ENCODE results near the gene SRSF3.
"Not testable (repeated sequence)": the region's sequence is repeated elsewhere in the genome, so short reads cannot be mapped to it uniquely, and the experiment has no call there.

The SRSF3 gene

DNA sequence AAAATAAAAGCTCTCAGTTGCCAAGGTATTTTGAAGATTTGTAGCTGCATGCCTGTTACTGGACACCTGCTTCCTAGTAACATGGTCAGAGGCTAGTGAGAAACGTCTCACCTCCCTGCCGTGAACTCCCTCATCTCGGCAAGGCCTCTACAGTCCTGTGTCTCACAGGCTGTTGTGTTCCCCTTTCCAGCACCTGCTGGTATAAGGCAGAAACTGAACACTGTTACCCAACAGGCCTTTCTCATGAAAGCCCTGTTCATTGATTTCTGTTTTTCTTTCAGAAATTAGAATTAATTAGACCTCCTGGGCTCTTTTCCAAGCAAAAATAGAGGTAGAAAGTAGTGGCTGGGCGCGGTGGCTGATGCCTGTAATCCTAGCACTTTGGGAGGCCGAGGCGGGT, 17.6 kb upstream of the SRSF3 start:
- no peak for DNase-seq

DNA sequence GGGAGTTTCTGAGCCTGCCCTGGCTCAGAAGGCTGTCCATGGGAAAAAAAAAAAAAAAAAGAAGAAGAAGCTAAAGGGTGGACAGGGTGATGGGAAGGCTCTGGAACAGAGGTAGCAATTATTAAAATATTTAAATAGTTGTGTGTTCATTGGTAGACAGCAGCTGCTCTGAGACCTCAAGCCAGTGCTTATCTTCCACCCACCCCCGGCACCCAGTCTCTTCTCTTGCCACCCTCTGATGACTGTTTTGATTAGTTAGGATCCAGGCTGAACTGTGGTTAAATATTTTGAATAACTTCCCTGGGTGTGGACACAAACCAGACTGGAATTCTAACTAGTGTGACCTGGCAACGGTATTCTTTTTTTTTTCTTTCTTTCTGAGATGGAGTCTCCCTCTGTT, 16.9 kb upstream of the SRSF3 start:
- no peak for DNase-seq

DNA sequence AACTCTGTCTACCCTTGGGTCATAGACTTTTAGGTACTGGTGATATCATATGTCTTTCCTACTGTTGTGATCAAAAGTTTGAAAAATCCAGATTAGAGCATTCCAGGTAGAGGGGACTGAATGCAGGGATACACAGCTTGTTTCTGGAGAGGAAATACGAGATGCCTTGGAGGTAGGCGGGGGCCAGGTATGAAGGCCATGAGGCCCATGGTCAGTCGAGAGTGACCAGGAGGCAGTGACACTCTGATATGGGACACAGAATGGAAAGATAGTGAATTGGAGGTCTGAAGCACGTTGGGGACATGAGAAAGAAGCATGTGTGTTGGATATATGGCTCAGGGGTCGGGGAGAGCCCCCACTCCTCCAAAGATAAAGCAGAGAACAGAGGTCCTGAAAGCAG, 16.1 kb upstream of the SRSF3 start:
- DNase-seq, result no peak

DNA sequence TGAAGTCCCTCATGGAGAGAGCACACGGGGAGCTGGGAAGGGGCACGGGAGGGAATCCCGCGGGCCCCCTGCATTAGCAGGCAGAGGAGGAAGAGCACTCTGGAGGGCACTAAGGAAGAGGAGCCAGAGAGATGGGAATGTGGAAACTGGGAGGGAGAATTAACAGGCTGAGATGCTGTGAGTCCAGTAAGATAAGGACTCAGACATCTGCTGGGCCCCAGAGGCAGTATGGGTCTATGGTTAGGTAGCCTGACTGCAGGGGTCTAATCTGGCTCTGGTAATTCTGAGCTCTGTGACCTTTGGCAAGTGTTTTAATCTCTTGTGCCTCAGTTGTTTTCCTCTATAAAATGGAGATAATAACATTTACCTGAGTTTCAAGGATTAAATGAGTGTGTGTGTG, 15.7 kb upstream of the SRSF3 start:
- no peak for DNase-seq

DNA sequence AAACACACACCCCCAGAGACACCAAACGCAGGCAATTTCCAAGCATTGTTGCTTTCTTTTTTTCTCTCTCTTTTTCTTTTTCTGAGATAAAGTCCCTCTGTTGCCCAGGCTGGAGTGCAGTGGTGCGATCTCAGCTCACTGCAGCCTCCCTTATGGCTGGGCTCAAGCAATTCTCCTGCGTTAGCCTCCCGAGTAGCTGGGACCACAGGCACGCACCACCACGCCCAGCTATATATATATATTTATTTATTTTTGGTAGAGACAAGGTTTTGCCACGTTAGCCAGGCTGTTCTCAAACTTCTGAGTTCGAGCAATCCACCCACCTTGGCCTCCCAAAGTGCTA, 14.0 kb upstream of the SRSF3 start:
- no peak for DNase-seq

DNA sequence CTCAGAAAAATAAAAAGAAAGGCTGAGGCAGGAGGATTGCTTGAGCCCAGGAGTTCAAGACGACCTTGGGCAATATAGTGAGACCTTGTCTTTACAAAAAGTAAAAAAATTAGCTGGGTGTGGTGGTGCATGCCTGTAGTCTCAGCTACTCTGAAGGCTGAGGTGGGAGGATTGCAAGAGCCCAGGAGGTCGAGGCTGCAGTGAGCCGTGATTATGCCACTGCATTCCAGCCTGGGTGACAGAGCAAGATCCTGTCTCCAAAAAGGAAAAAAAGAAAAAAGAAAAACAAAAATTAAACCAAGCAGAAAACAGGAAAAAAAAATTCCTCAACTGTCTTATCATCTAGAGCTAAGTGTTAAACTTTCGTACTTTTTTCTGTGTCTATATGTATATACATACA, 12.4 kb upstream of the SRSF3 start:
- no peak for DNase-seq

DNA sequence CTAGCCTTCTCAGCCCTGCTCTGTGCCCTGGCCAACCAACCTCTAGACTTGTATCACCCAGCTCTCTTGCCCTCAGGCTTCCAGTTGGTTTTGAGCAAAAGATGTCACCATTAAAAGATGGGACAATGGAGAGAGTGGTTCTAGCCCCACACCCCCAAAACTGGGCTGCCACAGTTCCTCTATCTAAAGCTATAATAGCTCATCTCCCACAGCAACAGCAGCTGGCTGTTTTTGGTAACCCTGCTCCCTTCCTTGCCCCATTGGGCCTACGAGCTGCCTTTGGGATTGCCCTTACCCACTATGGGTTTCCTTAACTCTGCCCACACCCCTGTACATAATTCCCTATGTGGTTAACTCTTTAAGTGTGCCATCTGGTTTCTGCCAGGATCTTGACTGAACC, 7.6 kb upstream of the SRSF3 start:
- DNase-seq, result no peak

DNA sequence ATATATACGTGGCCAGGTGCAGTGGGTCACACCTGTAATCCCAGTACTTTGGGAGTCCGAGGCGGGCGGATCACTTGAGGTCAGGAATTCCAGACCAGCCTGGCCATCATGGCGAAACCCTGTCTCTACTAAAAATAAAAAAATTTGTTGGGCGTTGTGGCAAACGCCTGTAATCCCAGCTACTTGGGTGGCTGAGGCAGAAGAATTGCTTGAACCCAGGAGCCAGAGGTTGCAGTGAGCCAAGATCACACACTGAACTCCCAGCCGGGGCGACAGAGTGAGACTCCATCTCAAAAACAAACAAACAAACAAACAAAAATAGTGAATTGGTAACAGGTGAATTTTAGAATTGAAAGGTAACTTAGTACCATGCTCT, 5.1 kb upstream of the SRSF3 start:
- not testable (repeated sequence) for DNase-seq

DNA sequence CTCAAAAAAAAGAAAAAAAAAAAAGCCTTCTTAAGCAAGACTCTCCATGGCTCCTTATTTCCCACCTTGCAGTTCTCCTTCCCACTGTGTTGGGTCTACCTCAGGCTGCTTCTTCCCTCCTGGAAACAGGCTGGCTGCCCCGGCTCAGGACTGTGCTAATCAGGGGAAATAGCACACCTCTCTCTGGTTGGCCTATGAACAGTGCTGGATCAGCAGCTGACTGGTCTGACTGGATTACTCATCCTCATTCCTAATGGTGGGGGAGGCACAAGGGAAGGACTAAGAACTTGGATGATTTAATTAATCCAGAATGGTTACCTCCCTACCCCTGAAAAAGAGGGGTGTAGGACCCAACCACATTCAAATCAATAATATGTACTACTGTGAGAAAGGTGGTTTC, 3.9 kb upstream of the SRSF3 start:
- no peak for DNase-seq

DNA sequence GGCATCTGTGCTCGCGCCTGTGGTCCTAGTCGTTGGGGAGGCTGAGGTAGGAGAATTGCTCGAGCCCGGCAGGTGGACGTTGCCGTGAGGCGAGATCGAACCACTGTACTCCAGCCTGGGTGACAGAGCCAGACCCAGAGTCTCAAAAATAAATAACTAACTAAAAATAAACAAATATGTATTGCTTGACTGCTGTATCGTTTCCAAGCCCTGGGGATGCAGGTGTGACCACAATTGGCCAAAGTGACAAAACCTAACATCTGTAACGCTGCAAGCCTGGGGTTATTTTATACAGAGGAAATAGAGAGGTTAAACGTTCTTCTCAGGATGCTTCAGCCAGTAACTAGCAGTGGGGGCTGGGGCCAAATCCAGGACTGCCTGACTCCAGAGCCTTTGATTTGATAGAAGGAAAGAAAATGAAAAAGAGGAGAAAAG, 1.9 kb upstream of the SRSF3 start:
- DNase-seq, result no peak

DNA sequence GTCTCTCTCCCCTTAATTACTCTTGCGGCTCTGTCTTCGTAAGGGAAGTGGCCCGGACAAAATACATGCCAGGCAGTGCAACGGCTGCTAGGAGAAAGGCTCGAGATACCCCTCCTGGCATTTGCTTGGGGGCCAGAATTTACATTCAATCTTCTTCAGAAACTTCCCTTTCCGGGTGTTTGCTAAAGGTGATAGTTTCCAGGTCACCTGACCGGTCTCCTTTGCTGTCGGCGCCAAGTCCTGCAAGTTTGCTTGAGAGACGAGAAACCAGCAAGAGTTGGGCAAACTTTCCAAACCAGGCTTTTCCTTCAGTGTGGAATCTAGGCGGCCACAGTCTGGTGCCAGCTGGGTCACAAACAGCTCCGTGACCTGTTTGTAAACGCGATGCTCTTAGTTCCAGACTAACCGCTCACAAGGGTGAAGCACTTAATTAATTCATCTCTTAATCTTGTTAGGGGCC, 563 bp upstream of the SRSF3 start:
- peak; percentile 64 for DNase-seq

DNA sequence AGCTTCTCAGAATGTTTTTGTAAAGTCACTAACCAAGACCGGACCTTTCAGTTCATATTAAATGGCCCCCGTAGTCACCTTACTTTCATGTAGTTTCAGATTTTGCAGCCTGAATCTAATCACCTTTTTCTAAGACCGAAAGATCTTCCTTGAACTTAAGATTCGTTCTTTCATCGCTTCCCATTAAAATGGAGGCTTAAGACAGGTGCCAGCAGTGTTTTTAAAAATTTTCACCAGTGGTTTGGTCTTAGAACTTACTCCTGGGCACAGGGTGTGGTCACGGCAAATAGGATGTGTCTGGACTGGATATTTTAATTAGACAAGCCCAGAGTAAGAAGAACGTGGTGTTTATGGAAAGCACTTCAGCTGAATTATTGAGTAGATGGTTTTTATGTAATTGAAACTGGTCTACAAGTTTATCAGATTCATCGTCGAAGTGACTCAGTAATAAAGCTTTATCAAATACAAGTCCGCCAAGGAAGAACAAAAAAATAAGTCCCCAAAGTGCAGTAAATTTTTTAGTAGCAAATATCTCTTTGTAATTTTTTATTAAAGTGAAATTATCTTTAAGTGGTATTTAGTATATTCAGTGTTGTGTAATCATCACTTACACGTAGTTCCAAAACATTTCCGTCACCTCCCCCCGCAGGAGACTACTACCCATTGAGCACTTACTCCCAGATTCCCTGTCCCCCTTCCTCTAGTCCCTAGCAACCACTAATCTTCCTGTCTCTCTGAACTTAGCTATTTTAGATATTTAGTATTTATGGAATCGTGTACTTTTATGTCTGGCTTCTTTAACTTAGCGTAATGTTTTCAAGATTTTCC, 868 bp downstream of the SRSF3 start:
- peak; percentile 31 for DNase-seq

DNA sequence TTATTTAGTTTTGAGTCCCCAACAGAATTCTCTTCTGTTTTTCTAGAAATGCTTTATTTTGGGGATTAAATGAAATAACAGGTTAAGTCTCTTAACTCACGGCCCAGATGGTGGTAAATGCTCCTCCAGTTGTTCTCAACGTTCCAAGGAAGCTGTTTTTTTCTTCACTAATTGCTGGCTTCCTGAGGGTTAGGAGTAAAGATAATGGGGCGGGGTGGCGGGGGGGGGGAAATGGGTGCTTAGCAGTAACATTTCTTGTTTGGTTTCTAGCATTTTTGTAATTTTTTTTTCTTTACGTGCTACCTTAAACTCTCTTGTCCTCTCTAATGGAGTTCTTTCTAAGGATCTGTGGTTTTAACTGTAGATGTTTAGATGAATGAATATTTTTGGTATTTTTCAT, 2.2 kb downstream of the SRSF3 start:
- no peak for DNase-seq

DNA sequence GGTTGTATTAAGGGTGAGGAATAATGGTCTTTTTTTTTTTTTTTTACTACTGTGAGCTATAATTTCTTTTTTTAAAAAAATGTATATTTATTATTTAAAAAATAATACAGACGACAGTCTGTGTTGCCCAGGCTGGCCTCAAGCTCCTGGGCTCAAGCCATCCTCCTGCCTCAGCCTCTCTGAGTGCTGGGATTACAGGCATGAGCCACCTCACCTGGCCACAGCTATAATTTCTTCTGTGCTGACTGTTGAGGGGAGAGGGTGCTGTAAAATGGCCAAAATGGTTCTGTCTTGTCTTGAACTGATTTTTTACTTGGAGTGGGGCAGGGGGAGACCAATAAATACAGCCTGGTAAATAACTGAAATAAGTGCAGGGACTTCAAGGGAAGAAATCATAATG, 3.6 kb downstream of the SRSF3 start:
- DNase-seq, result no peak

DNA sequence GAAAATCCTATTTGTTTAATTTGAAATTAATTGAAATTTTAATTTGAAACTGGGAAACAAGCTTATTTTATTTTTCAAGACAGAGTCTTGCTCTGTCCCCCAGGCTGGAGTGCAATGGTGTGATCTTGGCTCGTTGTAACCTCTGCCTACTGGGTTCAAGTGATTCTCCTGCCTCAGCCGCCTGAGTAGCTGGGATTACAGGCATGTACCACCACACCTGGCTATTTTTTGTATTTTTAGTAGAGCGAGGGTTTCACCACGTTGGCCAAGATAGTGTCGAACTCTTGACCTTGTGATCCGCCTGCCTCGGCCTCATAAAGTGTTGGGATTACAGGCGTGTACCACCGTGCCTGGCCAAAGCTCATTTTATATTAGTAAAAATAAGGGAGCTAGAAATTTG, 4.2 kb downstream of the SRSF3 start:
- DNase-seq, result no peak

DNA sequence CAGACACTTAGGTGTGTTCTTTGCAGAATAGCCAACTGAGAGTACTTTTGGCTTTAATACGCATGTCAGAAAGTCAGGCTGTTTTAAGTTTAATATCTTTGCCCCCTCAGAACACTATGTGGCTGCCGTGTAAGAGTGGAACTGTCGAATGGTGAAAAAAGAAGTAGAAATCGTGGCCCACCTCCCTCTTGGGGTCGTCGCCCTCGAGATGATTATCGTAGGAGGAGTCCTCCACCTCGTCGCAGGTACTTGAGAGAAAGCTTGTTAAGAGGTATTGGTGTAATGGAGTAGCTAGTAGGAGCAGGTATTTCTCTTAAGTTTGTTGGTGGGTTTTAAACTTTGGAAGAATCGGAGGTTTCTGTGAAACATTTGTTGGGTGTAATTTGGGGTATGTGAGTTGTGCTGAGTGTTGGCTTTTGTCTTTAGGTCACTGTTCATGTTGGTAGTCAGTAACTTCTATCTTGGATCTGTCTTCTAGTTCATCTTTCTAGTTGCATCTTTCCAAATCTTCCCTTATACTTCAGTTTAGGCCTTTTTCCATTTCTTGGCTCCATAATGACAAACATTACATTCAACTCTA, 4.7 kb downstream of the SRSF3 start:
- DNase-seq, result no peak

DNA sequence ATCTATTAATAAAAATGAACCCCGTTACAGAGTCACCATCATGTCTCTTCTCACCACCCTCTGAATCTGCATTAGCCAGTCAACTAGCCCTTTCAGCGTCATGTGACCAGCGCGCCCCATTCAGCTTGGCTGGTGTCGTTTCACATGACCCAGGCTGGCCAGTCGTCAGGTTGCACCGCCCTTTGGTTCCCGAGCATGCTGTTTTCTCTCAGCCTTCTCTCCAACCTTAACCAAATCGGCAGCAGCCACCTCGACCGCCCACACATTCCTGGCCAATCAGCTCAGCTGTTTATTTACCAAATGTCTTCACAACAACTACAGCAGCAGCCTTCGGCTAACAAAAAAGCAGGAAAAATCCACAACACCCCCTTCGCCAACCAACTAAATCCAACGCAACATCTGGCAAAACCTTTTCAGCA, 5.6 kb downstream of the SRSF3 start:
- DNase-seq, result no peak

DNA sequence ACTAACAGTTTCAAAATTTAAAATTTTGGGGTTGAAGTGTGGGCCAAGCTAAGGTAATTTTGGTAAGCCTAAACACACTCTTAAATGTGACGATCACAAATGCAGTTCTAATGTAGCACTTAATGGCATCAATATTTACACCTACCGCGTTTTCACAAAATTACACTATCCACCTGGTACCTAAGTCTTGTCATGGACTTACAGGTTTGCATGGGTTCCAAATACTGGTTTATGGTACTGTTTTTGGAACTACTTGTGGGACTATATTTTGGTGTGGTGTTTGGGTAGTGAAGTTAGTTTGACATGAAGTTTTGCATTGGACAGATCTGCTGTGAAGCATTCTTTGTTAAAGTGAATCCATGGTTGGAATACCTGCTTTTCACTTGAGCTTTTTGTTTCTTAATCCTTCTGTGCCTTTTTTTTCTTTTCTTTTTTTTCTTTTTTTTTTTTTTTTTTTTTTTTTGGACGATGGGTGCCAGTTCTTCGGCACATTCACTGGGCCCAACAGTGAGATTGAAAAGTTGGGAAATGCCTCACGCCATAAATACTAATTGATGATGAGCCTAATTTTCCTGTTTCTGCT, 6.5 kb downstream of the SRSF3 start:
- no peak for DNase-seq

DNA sequence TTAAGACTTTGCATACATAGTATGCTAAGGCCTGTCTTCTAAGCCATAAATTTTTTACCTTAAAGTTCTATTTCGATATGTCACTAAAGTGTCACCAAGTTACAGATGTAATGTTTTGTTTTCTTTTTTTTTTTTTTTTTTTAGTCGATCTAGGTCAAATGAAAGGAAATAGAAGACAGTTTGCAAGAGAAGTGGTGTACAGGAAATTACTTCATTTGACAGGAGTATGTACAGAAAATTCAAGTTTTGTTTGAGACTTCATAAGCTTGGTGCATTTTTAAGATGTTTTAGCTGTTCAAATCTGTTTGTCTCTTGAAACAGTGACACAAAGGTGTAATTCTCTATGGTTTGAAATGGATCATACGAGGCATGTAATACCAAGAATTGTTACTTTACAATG, 7.7 kb downstream of the SRSF3 start:
- DNase-seq, result not testable (repeated sequence)

DNA sequence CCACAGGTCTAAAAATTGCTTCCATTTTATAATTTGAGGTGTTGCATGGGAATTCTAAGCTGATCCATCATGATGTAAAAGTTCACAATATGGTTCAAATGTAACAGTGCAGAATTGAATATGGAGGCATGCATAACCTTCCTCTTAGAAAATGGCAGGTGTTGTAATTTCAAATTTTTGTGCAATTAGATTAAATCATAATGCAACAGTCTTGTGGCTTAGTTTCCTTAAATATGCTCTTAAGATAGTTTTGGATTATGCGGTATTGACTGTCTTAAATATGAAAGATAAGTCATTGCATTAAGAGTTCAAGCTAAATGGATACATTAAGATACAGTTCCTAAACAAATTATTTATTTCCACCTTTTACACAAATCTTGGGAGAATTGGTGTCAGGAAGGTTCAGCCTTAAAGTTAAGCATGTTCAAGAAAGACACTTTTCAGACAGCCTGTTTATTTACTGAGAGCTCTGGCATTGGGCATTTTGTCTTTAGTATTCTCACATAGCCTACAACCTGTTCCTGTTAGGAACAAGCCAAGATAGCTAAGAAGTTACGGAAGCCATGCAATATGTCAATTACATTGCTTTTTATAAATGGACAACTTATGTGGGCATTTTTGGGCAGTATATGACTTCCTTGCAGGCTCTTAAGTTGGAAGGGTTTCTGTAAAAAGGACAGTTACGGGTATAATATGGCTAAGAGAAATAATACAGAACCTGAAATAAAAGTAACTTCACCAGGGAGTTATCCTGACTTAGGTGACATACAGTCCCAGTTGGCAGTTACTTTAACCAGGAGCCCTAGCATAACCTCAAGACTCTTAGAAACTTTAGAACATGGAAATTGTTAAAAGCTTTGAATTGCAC, 9.3 kb downstream of the SRSF3 start:
- DNase-seq, result no peak

DNA sequence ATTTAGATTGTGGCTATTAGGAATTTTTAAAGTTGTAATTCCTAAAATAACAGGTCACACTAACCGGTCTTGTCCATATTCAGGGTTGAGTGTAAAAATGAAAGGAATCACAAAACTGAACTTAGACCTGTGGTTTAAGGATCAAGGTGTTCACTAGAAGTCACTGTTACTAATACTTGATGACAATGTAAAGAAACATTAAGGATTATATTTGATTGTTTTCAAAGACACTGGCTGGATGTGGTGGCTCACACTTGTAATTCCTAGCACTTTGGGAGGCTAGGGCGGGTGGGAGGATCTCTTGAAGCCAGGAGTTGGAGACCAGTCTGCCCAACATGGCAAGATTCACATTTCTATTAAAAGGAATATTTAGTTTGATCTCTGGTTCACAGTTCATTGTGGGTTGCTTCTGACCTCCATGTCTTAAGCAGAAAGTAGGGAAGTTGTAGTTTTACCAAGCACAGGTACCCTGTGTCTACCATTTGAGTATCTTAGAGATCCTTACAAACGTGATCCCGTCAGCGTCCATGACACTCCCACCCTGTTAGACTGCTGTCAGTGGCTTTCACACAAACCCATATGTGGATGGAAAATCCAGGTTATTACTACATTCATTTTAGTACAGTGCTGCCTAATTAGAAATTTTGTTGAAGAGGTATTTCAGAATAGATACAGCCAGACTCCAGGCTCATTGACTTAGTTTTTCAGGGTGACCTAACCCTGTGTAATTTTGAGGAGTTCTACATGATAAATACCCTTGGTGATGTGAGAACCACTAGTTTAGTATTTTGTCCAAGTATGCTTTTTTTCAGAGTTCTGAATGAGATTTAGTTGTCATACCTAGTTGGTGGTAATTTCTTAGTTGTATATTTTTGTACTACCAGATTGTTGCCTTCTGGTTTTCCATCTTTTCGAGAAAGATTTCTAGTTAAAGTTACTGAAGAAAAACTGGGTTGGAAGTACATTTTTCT, 10.2 kb downstream of the SRSF3 start:
- DNase-seq, result no peak

DNA sequence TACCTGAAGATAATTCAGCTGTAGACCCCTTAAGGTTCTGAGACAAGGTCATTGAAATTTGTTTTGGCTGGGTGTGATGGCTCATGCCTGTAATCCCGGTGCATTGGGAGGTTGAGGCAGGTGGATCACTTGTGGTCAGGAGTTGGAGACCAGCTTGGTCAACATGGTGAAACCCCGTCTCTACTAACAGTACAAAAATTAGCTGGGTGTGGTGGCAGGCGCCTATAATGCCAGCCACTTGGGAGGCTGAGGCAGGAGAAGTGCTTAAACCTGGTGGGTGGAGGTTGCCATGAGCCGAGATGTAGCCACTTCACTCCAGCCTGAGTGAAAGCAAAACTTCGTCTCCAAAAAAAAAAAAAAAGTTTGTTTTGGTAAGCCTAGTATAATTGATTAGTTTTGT, 11.0 kb downstream of the SRSF3 start:
- no peak for DNase-seq
